Measurements from ENCODE around the gene HOXA3.

The HOXA3 gene

GRCh38 chr7:27165996-27166530 lies 13.7 kb upstream of the HOXA3 start:
- peak; percentile 21 for DNase-seq (ENCODE audit: low spot score)

- peak; percentile 85 for DNase-seq (ENCODE audit: low spot score)
Observed at GRCh38 chr7:27165089-27165995, 13.0 kb upstream of the HOXA3 start, which contains the start of gene HOXA9. TSS of gene HOXA9 (minus strand) at chr7:27165537. CDS start at chr7:27165457, 80 bp downstream.

- DNase-seq (ENCODE audit: low spot score) = peak; percentile 33
Observed at GRCh38 chr7:27164367-27165088, 12.1 kb upstream of the HOXA3 start.

- no peak for DNase-seq (ENCODE audit: low spot score)
Observed at GRCh38 chr7:27164045-27164366, 11.6 kb upstream of the HOXA3 start.

- no peak for DNase-seq (ENCODE audit: low spot score)
Observed at GRCh38 chr7:27163288-27164044, 11.1 kb upstream of the HOXA3 start.

GRCh38 chr7:27162561-27163287 lies 10.3 kb upstream of the HOXA3 start:
- no peak for DNase-seq (ENCODE audit: low spot score)

GRCh38 chr7:27161721-27162560 lies 9.6 kb upstream of the HOXA3 start:
- peak; percentile 21 for DNase-seq (ENCODE audit: low spot score)

GRCh38 chr7:27161214-27161720 lies 8.9 kb upstream of the HOXA3 start:
- DNase-seq (ENCODE audit: low spot score) = peak; percentile 14

- peak; percentile 79 for DNase-seq (ENCODE audit: low spot score)
Observed at GRCh38 chr7:27160546-27161213, 8.3 kb upstream of the HOXA3 start.

- no peak for DNase-seq (ENCODE audit: low spot score)
Observed at GRCh38 chr7:27160145-27160545, 7.8 kb upstream of the HOXA3 start.

GRCh38 chr7:27159266-27160144 lies 7.1 kb upstream of the HOXA3 start:
- no peak for DNase-seq (ENCODE audit: low spot score)

- DNase-seq (ENCODE audit: low spot score) = no peak
Observed at GRCh38 chr7:27158436-27159265, 6.3 kb upstream of the HOXA3 start.

- DNase-seq (ENCODE audit: low spot score) = no peak
Observed at GRCh38 chr7:27157702-27158431, 5.5 kb upstream of the HOXA3 start.

GRCh38 chr7:27156916-27157701 lies 4.7 kb upstream of the HOXA3 start:
- peak; percentile 23 for DNase-seq (ENCODE audit: low spot score)

GRCh38 chr7:27156508-27156898 lies 4.1 kb upstream of the HOXA3 start, which contains the start of gene HOXA7:
TSS of gene HOXA7 (minus strand) at chr7:27156675. CDS start at chr7:27156545, 130 bp downstream.
- DNase-seq (ENCODE audit: low spot score) = peak; percentile 83

GRCh38 chr7:27155816-27156507 lies 3.6 kb upstream of the HOXA3 start:
- DNase-seq (ENCODE audit: low spot score) = peak; percentile 61
